Suprapubic skin (tissue), 3 donors: ENCODE results near the gene CHRND.

Experiments
- CTCF ChIP-seq, 2 donors: fragments of 200-600 bp in 1 of 2; fragments of 450-650 bp in 1 of 2; sonication (generic) in 1 of 2; IDR thresholded peaks; one replicate each; pipeline ENCODE4 v1.5.1; 2016 to 2019; ENCODE audit warnings: antibody characterized with exemption in 2 of 2, mild to moderate bottlenecking in 1 of 2, moderate library complexity in 1 of 2
- EP300 ChIP-seq: sonication (generic); formaldehyde crosslinking; IDR thresholded peaks from one replicate; pipeline ENCODE4 v1.6.1; 2017; ENCODE audit warnings: antibody characterized with exemption
- POLR2A ChIP-seq, 2 donors: fragments of 450-650 bp; IDR thresholded peaks; one replicate each; pipeline ENCODE4 v1.6.1; 2017; ENCODE audit warnings: antibody characterized with exemption in 2 of 2, mild to moderate bottlenecking in 2 of 2, moderate library complexity in 2 of 2

- TF ChIP-seq EP300 (no peak), CTCF (IDR thresholded peaks at IDR 0.05) (no peak), POLR2A (IDR thresholded peaks at IDR 0.05) (no peak)
These were observed 48.0 kb upstream of the CHRND start for GRCh38 chr2:232477751-232478510.
